NCI-H510A treated with DMSO at 0.1 percent for 48 hours (cell line): ENCODE measurements around the gene BMP10.

Experiments
- DNase-seq: peaks from one replicate; lab custom pipeline; 2025; lab: John Stamatoyannopoulos, UW

The BMP10 gene, protein sequence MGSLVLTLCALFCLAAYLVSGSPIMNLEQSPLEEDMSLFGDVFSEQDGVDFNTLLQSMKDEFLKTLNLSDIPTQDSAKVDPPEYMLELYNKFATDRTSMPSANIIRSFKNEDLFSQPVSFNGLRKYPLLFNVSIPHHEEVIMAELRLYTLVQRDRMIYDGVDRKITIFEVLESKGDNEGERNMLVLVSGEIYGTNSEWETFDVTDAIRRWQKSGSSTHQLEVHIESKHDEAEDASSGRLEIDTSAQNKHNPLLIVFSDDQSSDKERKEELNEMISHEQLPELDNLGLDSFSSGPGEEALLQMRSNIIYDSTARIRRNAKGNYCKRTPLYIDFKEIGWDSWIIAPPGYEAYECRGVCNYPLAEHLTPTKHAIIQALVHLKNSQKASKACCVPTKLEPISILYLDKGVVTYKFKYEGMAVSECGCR

GRCh38 chr2:68871159-68871764 lies at the start of gene BMP10:
Gene BMP10, minus strand, starts transcription at chr2:68871397. Its CDS starts 39 bp downstream, at chr2:68871358.
- DNase-seq, result no peak

GRCh38 chr2:68920481-68921170 lies 49.4 kb upstream of the BMP10 start:
- no peak for DNase-seq

DNA sequence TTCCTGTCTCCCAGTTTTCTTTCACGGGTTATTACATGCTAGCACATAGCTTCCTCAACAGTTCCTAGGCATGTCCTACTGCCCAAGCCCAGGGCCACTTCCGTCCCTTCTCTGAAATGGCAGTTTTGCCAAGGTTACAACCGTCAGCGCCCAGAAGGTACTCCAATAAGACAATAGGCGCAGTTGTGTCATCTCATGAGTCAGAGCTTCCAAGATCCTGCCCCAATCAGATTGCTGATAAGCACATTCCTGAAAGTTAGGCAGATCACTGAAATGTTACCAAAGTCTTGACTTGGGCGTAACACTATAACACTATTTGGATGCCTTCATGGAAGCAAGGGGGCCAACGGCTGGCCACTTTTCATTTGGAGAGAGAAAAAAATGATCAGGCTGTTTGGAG lies 47.3 kb upstream of the BMP10 start:
- no peak for DNase-seq

- no peak for DNase-seq
Observed at GRCh38 chr2:68917034-68917718, 46.0 kb upstream of the BMP10 start.

DNA sequence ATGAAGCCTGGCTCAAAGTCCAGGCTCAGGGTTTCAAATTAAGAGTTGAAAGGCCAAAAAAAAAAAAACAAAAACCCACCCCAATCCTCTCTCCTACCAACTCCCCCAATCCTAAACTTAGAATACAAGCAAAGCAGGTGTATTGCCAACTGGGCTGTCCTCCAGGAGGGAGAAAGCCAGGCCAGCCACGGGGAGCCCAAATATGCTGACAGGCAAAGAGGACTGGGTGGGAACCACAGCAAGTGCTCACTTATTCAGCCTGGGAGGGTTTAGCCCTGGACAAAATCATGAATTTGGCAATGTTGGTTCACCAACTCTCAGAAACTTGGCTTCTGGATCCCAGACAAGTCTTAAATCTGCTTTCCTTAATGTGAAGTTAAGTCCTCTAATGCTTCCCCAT lies 45.0 kb upstream of the BMP10 start:
- no peak for DNase-seq

GRCh38 chr2:68915393-68915792 lies 44.2 kb upstream of the BMP10 start:
- DNase-seq, result no peak

DNA sequence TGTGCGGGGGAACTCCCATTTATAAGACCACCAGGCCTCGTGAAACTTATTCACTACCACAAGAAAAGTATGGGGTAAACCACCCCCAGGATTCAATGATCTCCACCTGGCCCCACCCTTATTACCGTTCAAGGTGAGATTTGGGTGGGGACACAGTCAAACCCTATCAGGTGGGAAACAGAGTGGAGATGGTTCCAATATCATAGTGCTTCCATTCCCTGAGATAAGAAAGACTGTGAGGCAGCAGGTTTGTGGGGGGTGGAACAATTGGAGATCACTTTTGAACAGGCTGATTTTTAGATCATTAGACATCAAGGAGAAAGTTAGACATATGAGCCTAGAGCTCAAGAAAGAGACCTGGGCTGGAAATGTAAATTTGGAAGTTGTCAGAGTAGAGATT lies 42.2 kb upstream of the BMP10 start:
- DNase-seq, result no peak

DNA sequence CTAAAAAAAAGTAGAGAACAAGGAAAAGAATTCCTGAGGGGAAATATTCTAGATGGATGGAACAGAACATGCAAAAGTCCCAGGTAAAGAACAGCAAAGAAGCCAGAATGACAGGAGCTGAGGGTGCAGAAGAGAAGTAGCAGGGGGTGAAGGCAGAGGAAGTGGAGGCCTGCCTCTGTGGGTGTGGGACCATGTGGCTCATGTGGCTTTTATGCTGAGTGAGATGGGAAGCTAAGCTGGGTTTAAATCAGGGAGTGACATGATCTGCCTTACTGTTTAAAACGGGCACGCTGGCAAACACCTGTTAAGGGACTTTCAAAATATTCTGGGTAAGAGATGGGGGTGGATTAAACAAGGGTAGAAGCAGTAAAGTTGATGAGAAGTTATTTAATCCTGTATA lies 41.5 kb upstream of the BMP10 start:
- DNase-seq, result no peak

- DNase-seq, result no peak
Observed at GRCh38 chr2:68912111-68912510, 40.9 kb upstream of the BMP10 start.

- DNase-seq, result no peak
Observed at GRCh38 chr2:68911709-68912108, 40.5 kb upstream of the BMP10 start.

GRCh38 chr2:68911246-68911645 lies 40.0 kb upstream of the BMP10 start:
- DNase-seq, result no peak

GRCh38 chr2:68909793-68910674 lies 38.8 kb upstream of the BMP10 start:
- peak; percentile 61 for DNase-seq

DNA sequence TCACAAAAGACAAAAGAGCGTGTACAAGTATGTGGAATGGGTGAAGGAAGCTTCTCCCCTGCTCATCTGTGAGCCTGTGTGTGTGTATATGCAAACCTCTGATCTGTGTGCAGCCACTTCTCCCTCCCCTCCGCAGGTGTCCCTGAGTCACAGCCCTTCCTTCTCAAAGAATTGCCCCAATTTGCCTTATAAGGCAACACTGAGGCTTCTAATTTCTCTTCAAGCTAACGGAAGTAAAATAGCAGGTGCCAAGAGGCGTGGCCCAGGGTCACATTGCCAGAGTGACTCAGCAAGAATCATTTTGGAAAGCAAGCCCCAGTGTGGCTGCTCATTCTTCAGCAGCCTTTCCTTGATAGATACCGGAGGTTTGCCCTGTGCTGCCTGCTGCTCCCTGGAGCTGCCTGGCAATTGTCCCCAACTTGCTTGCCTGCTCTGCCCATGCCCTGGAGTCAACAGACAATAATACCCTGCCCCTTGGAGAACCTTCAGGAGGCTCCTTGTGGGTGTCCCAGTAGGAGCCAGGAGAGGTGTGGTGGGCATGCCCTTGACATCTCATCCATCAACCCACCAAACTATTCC lies 37.3 kb upstream of the BMP10 start:
- peak; percentile 46 for DNase-seq

DNA sequence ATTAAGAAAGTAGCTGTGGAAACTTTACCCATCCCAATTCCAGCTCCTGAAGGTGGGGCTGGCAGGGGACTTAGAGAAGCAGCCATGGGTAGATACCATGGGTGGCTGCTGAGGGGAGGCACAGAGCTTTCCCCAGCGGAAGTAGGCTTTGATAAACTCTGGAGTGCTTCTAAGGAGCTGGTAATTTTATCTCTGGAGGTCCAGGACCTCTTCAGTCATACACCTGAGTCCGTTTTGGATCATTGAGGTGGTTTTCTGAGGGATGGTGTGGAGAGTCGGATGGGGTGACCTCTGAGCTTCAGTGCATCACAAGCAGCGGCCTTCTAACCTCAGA lies 36.7 kb upstream of the BMP10 start:
- DNase-seq, result no peak

GRCh38 chr2:68907232-68907919 lies 36.2 kb upstream of the BMP10 start:
- DNase-seq, result no peak

GRCh38 chr2:68906716-68907115 lies 35.5 kb upstream of the BMP10 start:
- no peak for DNase-seq

- DNase-seq, result no peak
Observed at GRCh38 chr2:68905116-68905515, 33.9 kb upstream of the BMP10 start.

DNA sequence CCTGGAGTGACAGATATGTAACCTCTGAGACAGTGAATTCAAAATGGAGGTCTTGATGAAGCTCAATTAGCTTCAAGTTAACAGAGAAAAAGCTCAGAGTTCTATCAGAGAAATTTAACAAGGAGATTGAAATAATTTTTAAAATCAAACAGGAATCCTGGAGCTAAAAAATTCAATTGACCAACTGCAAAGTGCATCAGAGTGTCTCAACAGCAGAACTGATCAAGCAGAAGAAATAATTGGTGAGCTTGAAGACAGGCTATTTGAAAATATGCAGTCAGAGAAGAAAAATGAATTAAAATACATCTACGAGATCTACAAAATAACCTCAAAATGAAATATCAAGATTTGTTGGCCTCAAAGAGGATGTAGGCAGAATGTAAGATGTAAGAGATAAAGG lies 30.4 kb upstream of the BMP10 start:
- DNase-seq, result no peak

DNA sequence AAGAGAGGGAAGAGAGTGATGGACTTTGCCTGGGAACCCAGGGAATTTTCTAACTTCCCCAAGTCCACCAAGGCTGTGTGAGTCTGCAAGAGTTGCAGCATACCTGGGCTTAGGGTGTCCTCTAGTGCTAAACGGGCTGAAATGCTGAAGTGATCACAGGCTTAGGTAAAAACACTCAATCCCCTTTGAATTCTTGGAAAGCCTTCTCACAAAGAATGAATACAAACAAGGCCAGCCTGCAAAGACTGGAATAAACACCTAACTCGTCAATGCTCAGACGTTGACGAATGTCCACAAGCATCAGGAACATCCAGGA lies 30.0 kb upstream of the BMP10 start:
- no peak for DNase-seq

DNA sequence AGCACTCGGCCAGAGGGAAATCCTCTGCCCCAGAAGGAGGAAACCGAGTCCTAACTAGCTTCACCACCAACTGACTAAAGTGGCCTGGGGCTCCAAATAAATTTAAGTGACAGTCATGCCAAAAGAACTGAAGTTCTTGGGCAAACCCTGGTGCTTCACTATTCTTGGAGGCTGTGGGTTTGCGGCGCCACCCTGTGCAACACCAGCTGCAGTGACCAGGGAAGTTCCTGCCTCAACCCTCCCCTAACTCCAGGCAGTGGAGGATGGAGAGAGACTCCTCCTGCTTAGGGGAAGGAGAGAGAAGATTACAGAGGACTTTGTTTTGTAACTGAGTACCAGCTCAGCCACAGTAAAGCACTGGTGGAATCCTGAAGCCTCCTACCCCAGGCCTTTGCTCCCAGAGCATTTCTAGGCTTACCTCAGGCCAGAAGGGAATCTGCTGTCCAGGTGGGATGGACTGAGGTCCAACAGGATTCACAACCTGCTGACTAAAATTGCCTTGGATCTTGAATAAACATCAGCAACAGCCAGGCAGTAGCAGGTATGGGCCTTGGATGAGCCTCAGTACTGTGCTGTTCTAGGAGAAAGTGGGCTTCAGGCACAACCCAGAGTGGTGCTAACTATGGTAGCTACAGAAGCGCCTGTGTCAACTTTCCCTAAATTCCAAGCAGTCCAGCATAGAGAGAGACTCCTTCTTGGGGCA lies 29.4 kb upstream of the BMP10 start:
- DNase-seq, result no peak
